Ovary (tissue), 3 donors: Measurements from ENCODE around the gene LRP1.

Experiments
- EP300 ChIP-seq: sonication (generic); formaldehyde crosslinking; IDR thresholded peaks from one replicate; pipeline ENCODE4 v1.6.1; 2017; ENCODE audit warnings: antibody characterized with exemption
- POLR2A ChIP-seq: fragments of 450-650 bp; IDR thresholded peaks from one replicate; pipeline ENCODE4 v1.6.1; 2017; ENCODE audit warnings: antibody characterized with exemption, mild to moderate bottlenecking, moderate library complexity
- TF ChIP-seq, protein P1 (sequence below), 3 donors: fragments of 450-650 bp in 2 of 3; fragments of 200-600 bp in 1 of 3; IDR thresholded peaks; one replicate each; pipeline versions ENCODE4 v1.5.1 to v1.8.0; 2016 to 2022; ENCODE audit warnings: antibody characterized with exemption in 3 of 3, mild to moderate bottlenecking in 1 of 3
- donor health status: DM: no; HTN: no; CAD: no.

- TF ChIP-seq, protein P1, sequence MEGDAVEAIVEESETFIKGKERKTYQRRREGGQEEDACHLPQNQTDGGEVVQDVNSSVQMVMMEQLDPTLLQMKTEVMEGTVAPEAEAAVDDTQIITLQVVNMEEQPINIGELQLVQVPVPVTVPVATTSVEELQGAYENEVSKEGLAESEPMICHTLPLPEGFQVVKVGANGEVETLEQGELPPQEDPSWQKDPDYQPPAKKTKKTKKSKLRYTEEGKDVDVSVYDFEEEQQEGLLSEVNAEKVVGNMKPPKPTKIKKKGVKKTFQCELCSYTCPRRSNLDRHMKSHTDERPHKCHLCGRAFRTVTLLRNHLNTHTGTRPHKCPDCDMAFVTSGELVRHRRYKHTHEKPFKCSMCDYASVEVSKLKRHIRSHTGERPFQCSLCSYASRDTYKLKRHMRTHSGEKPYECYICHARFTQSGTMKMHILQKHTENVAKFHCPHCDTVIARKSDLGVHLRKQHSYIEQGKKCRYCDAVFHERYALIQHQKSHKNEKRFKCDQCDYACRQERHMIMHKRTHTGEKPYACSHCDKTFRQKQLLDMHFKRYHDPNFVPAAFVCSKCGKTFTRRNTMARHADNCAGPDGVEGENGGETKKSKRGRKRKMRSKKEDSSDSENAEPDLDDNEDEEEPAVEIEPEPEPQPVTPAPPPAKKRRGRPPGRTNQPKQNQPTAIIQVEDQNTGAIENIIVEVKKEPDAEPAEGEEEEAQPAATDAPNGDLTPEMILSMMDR (IDR thresholded peaks at IDR 0.05), result no peak
- TF ChIP-seq EP300, result no peak
- no peak for TF ChIP-seq POLR2A
Measured at GRCh38 chr12:57195611-57196371, 67.5 kb downstream of the LRP1 start.
